NCI-H1092 treated with DMSO at 0.1 percent for 48 hours (cell line): Measurements from ENCODE around the gene SLC25A20.
"Not testable (repeated sequence)": the region's sequence is repeated elsewhere in the genome, so short reads cannot be mapped to it uniquely, and the experiment has no call there.

Experiments used
- DNase-seq: peaks from one replicate; lab custom pipeline; 2025; lab: John Stamatoyannopoulos, UW

SLC25A20 gene

DNA sequence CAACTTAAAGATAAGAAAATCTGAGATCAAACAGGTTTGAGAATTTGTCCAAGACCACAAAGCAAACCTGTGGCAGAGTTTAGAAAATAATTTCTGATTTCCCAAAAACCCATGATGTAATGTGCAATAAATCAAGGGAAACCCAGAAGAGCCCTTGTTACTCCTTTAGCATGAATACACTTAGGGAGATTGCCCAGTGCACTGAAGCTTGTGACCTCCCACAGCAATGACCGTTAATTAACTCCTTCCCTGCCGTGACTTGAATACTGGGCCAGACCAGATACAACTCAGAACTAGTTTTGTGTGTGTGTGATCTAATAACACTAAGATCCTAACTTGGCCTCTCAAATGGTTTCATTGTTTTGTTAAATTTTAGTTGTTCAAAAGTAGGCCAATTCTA, 53.5 kb downstream of the SLC25A20 start:
- DNase-seq: no peak

DNA sequence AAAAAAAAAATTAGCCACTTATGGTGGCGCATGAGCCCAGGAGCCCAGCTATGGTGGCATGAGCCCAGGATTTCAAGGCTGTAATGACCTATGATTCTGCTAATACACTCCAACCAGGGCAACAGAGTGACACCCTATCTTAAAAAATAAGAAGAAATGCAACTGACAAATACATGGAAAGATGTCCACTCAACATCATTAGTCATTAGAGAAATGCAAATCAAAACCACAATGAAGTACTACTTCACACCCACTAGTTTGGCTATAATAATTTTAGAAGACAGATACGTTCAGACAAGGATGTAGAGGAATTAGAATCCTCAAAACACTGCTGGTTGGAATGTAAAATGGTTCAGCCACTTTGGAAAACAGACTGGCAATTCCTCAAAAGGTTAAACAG, 61.5 kb downstream of the SLC25A20 start:
- DNase-seq: no peak

GRCh38 chr3:48835650-48836366, 62.9 kb downstream of the SLC25A20 start:
- no peak for DNase-seq

DNA sequence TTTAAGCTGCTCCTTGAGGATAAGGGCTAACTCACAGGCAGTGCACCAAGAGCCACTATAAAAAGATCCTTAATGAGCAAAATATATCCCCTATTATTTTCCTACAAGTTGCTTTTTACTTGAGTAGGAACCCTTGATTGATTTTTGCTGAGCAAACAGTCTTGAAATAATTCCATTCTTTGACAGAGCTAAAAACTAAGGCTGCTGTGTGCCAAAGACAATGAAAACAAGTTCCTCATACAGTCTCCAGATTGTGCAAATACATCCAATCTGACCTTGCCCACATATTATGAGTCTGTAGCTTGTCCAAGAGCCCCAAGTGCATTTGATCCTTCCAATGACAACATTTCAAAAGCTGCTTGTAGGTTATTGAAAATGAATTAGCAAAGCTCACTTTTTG, 66.0 kb downstream of the SLC25A20 start:
- no peak for DNase-seq

GRCh38 chr3:48830715-48831114, 68.0 kb downstream of the SLC25A20 start:
- DNase-seq: no peak

DNA sequence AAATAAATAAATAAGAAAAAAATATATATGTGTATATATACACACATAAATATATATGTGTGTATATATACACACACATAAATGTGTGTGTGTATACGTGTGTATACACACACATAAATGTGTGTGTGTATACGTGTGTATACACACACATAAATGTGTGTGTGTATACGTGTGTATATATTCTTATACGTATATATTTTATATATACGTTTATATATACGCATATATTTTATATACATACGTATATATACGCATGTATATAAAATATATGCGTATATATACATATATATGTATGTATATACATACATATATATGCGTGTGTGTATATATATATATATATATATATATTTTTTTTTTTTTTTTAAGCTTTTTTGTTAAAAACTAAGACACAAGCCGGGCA, 69.2 kb downstream of the SLC25A20 start:
- not testable (repeated sequence) for DNase-seq

DNA sequence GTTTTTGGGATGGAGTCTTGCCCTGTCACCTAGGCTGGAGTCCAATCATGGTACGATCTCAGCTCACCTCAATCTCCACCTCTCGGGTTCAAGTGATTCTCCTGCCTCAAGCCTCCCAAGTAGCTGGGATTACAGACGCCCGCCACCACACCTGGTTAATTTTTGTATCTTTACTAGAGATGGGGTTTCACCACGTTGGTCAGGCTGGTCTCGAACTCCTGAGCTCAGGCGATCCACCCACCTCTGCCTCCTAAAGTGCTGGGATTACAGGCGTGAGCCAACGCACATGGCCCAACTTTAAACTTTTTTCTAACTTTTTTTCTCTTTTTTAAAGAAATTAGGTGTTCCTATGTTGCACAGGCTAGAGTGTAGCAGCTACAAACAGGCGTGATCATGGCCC, 70.8 kb downstream of the SLC25A20 start:
- DNase-seq: not testable (repeated sequence)

GRCh38 chr3:48826451-48826850, 72.2 kb downstream of the SLC25A20 start:
- no peak for DNase-seq

DNA sequence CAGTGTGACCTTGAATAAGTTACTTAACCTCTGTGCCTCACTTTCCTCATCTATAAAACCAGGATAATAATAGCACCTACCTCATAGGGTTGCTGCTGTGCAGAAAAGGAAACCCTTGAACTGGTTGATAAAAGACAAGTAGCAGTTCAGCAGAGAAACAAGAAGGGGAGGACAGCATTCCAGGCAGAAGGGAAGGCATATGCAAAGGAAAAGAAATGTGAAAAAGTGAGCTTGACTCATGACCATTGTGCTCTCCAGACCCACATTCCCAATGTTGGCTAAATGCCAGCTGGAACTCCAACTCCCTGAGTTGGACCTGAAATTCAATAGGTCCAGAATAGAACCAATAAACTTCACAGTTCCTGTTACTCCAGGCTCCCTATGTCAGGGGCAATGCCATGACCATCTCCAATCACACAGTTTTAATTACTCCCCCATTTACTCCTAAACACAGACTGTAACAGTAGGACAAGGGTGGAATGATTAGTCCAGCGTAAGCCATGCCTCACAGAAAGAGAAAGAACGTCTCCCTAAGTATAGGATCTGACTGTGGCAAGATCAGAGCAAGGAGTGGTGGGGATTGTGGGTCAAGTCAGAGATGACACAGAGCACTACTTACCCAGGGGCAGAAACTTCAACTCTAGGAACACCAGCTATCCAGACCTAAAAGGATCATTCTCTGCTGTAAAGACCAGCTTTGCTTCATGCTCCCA, 77.9 kb downstream of the SLC25A20 start:
- no peak for DNase-seq

- no peak for DNase-seq
These were observed 79.2 kb downstream of the SLC25A20 start for GRCh38 chr3:48819234-48820221.

DNA sequence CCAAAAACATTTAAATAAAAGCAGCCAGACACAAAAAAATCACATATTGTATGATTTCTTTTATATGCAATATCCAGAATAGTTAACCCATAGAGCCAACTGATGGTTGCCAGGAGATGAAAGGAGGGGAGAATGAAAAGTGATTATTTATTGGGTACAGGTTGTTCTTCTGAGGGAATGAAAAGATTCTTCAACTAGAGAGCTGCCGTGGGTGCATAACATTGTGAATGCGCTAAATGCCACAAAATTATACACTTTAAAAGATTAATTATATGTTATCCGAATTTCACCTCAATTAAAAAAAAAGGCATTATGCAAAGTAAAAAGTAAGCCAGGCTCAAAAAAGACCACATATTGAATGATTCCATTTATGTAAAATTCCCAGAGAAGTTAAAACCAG, 87.2 kb downstream of the SLC25A20 start:
- no peak for DNase-seq
